ENCODE results near the gene KNCN.

GRCh38 chr1:46512135-46512791 is 39.2 kb downstream of the KNCN start:
- no peak for TF ChIP-seq TARDBP (IDR thresholded peaks at IDR 0.05)
- no peak for TF ChIP-seq LEF1 (IDR thresholded peaks at IDR 0.05; ENCODE audit: borderline replicate concordance)
- no peak for TF ChIP-seq NFRKB (IDR thresholded peaks at IDR 0.05)
- TF ChIP-seq FOXK2 (IDR thresholded peaks at IDR 0.05): no peak

Data from HEK293T (cell line).